Measurements from ENCODE around the gene TNFAIP8L3.
A peak's percentile ranks its signal among the peaks of the same experiment; 100 is the strongest.

TNFAIP8L3 gene

GRCh38 chr15:51107612-51108011 lies 12.9 kb upstream of the TNFAIP8L3 start:
- H3K9me3 ChIP-seq (ENCODE audit: low read length) = no peaks in the 10 kb centered on the region
- no peaks in the 10 kb centered on the region for H3K36me3 ChIP-seq (ENCODE audit: insufficient read depth, low read length)
- no peak overlapping the region for H3K4me3 ChIP-seq (ENCODE audit: low read length)
- H2AFZ ChIP-seq (ENCODE audit: low read depth, low read length) = no peak overlapping the region
- peaks cover 9% of the 10 kb centered on the region for H3K27me3 ChIP-seq (ENCODE audit: insufficient read depth, low read length)
- no peaks in the 10 kb centered on the region for H3K4me1 ChIP-seq (ENCODE audit: insufficient read depth, low read length)

- Histone ChIP-seq H3K9me3 (ENCODE audit: low read length) (no peaks in the 10 kb centered on the region), H3K4me1 (ENCODE audit: insufficient read depth, low read length) (no peaks in the 10 kb centered on the region), H3K36me3 (ENCODE audit: insufficient read depth, low read length) (no peaks in the 10 kb centered on the region), H3K27me3 (ENCODE audit: insufficient read depth, low read length) (peaks cover 9% of the 10 kb centered on the region), H3K4me3 (ENCODE audit: low read length) (no peak overlapping the region), H2AFZ (ENCODE audit: low read depth, low read length) (no peak overlapping the region)
Measured at GRCh38 chr15:51106481-51106880, 11.8 kb upstream of the TNFAIP8L3 start.

GRCh38 chr15:51105430-51106016 lies 10.8 kb upstream of the TNFAIP8L3 start:
- Histone ChIP-seq H3K4me1 (ENCODE audit: insufficient read depth, low read length) (no peaks in the 10 kb centered on the region), H3K9me3 (ENCODE audit: low read length) (no peaks in the 10 kb centered on the region), H2AFZ (ENCODE audit: low read depth, low read length) (no peak overlapping the region), H3K27me3 (ENCODE audit: insufficient read depth, low read length) (peaks cover 9% of the 10 kb centered on the region), H3K36me3 (ENCODE audit: insufficient read depth, low read length) (no peaks in the 10 kb centered on the region), H3K4me3 (ENCODE audit: low read length) (no peak overlapping the region)

- H2AFZ ChIP-seq (ENCODE audit: low read depth, low read length) = no peak overlapping the region
- no peaks in the 10 kb centered on the region for H3K4me1 ChIP-seq (ENCODE audit: insufficient read depth, low read length)
- H3K36me3 ChIP-seq (ENCODE audit: insufficient read depth, low read length) = no peaks in the 10 kb centered on the region
- H3K27me3 ChIP-seq (ENCODE audit: insufficient read depth, low read length) = peaks cover 9% of the 10 kb centered on the region
- H3K9me3 ChIP-seq (ENCODE audit: low read length) = no peaks in the 10 kb centered on the region
- no peak overlapping the region for H3K4me3 ChIP-seq (ENCODE audit: low read length)
Measured at GRCh38 chr15:51104512-51104911, 9.8 kb upstream of the TNFAIP8L3 start.

- Histone ChIP-seq H3K36me3 (ENCODE audit: insufficient read depth, low read length) (no peaks in the 10 kb centered on the region), H2AFZ (ENCODE audit: low read depth, low read length) (no peak overlapping the region), H3K4me3 (ENCODE audit: low read length) (no peak overlapping the region), H3K4me1 (ENCODE audit: insufficient read depth, low read length) (no peaks in the 10 kb centered on the region), H3K9me3 (ENCODE audit: low read length) (no peaks in the 10 kb centered on the region), H3K27me3 (ENCODE audit: insufficient read depth, low read length) (peaks cover 15% of the 10 kb centered on the region)
Measured at GRCh38 chr15:51103330-51103729, 8.6 kb upstream of the TNFAIP8L3 start.

GRCh38 chr15:51100785-51101489 lies 6.2 kb upstream of the TNFAIP8L3 start:
- no peaks in the 10 kb centered on the region for H3K36me3 ChIP-seq (ENCODE audit: insufficient read depth, low read length)
- peaks cover 28% of the 10 kb centered on the region for H3K27me3 ChIP-seq (ENCODE audit: insufficient read depth, low read length)
- no peak overlapping the region for H2AFZ ChIP-seq (ENCODE audit: low read depth, low read length)
- H3K4me3 ChIP-seq (ENCODE audit: low read length) = no peak overlapping the region
- no peaks in the 10 kb centered on the region for H3K9me3 ChIP-seq (ENCODE audit: low read length)
- H3K4me1 ChIP-seq (ENCODE audit: insufficient read depth, low read length) = no peaks in the 10 kb centered on the region

GRCh38 chr15:51099185-51099584 lies 4.5 kb upstream of the TNFAIP8L3 start:
- H2AFZ ChIP-seq (ENCODE audit: low read depth, low read length) = no peak overlapping the region
- H3K27me3 ChIP-seq (ENCODE audit: insufficient read depth, low read length) = peaks cover 31% of the 10 kb centered on the region
- no peaks in the 10 kb centered on the region for H3K36me3 ChIP-seq (ENCODE audit: insufficient read depth, low read length)
- H3K4me3 ChIP-seq (ENCODE audit: low read length) = no peak overlapping the region
- H3K9me3 ChIP-seq (ENCODE audit: low read length) = no peaks in the 10 kb centered on the region
- peaks cover 5% of the 10 kb centered on the region for H3K4me1 ChIP-seq (ENCODE audit: insufficient read depth, low read length)

GRCh38 chr15:51098331-51098619 lies 3.6 kb upstream of the TNFAIP8L3 start:
- Histone ChIP-seq H3K27me3 (ENCODE audit: insufficient read depth, low read length) (peaks cover 40% of the 10 kb centered on the region), H3K9me3 (ENCODE audit: low read length) (no peaks in the 10 kb centered on the region), H3K4me3 (ENCODE audit: low read length) (no peak overlapping the region), H2AFZ (ENCODE audit: low read depth, low read length) (no peak overlapping the region), H3K36me3 (ENCODE audit: insufficient read depth, low read length) (no peaks in the 10 kb centered on the region), H3K4me1 (ENCODE audit: insufficient read depth, low read length) (peaks cover 10% of the 10 kb centered on the region)

GRCh38 chr15:51097553-51098330 lies 3.0 kb upstream of the TNFAIP8L3 start:
- Histone ChIP-seq H2AFZ (ENCODE audit: low read depth, low read length) (no peak overlapping the region), H3K4me3 (ENCODE audit: low read length) (no peak overlapping the region), H3K36me3 (ENCODE audit: insufficient read depth, low read length) (no peaks in the 10 kb centered on the region), H3K27me3 (ENCODE audit: insufficient read depth, low read length) (peaks cover 45% of the 10 kb centered on the region), H3K9me3 (ENCODE audit: low read length) (no peaks in the 10 kb centered on the region), H3K4me1 (ENCODE audit: insufficient read depth, low read length) (peaks cover 10% of the 10 kb centered on the region)

GRCh38 chr15:51096976-51097375 lies 2.3 kb upstream of the TNFAIP8L3 start:
- H3K4me3 ChIP-seq (ENCODE audit: low read length) = no peak overlapping the region
- no peaks in the 10 kb centered on the region for H3K36me3 ChIP-seq (ENCODE audit: insufficient read depth, low read length)
- H3K4me1 ChIP-seq (ENCODE audit: insufficient read depth, low read length) = peaks cover 10% of the 10 kb centered on the region
- no peaks in the 10 kb centered on the region for H3K9me3 ChIP-seq (ENCODE audit: low read length)
- H3K27me3 ChIP-seq (ENCODE audit: insufficient read depth, low read length) = peaks cover 53% of the 10 kb centered on the region
- no peak overlapping the region for H2AFZ ChIP-seq (ENCODE audit: low read depth, low read length)

GRCh38 chr15:51095681-51096331 lies 1.1 kb upstream of the TNFAIP8L3 start:
- H3K4me3 ChIP-seq (ENCODE audit: low read length) = no peak overlapping the region
- peaks cover 10% of the 10 kb centered on the region for H3K4me1 ChIP-seq (ENCODE audit: insufficient read depth, low read length)
- no peaks in the 10 kb centered on the region for H3K9me3 ChIP-seq (ENCODE audit: low read length)
- H2AFZ ChIP-seq (ENCODE audit: low read depth, low read length) = no peak overlapping the region
- no peaks in the 10 kb centered on the region for H3K36me3 ChIP-seq (ENCODE audit: insufficient read depth, low read length)
- H3K27me3 ChIP-seq (ENCODE audit: insufficient read depth, low read length) = peaks cover 65% of the 10 kb centered on the region

GRCh38 chr15:51093839-51094605 lies 684 bp downstream of the TNFAIP8L3 start:
- no peaks in the 10 kb centered on the region for H3K36me3 ChIP-seq (ENCODE audit: insufficient read depth, low read length)
- peaks cover 78% of the 10 kb centered on the region for H3K27me3 ChIP-seq (ENCODE audit: insufficient read depth, low read length)
- H3K4me1 ChIP-seq (ENCODE audit: insufficient read depth, low read length) = peaks cover 10% of the 10 kb centered on the region
- peak overlapping the region; percentile 22 for H3K4me3 ChIP-seq (ENCODE audit: low read length)
- no peaks in the 10 kb centered on the region for H3K9me3 ChIP-seq (ENCODE audit: low read length)
- peak overlapping the region; percentile 62 for H2AFZ ChIP-seq (ENCODE audit: low read depth, low read length)

Measured in neuron (in vitro differentiated cells).